ENCODE data around the gene DUSP3. TPM values are rescaled to one million over a fixed set of nuclear protein-coding genes. Genes with fewer than 3 reads are reported as not detected.

Gene DUSP3
- polyA plus RNA-seq, 1 donor from 2014 or later = 10.5 TPM

DNA sequence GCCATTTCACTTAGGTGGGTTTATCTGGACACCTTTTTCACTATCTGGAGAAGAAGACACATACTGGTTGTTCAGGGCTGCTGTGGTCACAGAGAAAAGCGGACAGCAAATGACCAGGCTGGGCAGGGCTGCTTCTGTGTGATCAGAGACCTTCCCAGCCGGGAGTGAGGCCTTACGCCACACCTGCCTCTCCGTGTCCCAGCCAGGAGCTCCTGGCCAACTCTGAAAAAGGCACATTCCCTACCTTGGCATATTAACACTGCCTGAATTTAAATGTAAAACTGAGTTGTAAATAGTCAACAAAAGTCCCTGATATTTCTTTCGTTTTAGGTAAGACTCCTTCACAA is 11.1 kb downstream of the DUSP3 start:
- Mint-ChIP-seq H3K27ac (no peak overlapping the region), H3K36me3 (peaks cover 5% of the 10 kb centered on the region), H3K4me1 (peaks cover 6 to 15% (median 7%) of the 10 kb centered on the region in 3 donors), H3K4me3 (no peak overlapping the region), H3K9me3 (no peaks in the 10 kb centered on the region), H3K27me3 (peaks cover 4% of the 10 kb centered on the region)

GRCh38 chr17:43767053-43767712 is 11.6 kb downstream of the DUSP3 start:
- no peak overlapping the region for H3K4me3 Mint-ChIP-seq
- H3K27ac Mint-ChIP-seq = no peak overlapping the region
- no peaks in the 10 kb centered on the region for H3K9me3 Mint-ChIP-seq
- H3K36me3 Mint-ChIP-seq = peaks cover 5% of the 10 kb centered on the region
- H3K4me1 Mint-ChIP-seq = peaks cover 5 to 12% (median 6%) of the 10 kb centered on the region in 3 donors
- H3K27me3 Mint-ChIP-seq = peaks cover 4% of the 10 kb centered on the region

DNA sequence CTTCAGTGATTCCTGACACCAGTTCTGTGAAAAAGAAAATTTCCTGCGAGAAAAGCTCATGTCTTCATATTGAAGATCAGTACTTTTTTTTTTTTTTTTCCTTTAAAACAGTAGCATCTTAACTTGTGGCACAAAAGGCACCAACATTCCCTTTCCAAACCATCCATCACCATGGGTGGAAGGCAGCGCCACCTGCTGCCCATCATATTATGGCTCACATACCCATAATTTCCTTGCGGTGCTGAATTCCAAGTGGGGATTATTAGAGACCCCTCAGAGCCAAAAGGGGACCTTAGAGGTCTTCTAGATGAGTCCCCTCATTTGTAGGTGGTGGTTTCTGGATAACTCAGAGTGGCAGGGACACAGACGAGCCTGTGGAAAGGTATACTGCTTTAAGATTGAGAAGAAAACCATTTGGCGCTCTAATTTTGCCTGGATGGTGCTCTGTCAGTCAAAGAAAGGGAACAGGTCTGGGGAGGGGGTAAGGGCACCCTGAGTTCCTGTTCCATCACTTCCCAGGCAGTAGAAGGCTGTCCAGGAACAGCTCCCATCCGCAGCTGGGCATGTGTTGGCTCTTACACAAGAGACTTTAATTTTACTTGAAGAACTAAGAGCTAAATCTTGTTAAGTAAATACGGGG is 12.2 kb downstream of the DUSP3 start:
- Mint-ChIP-seq H3K36me3 (peaks cover 2% of the 10 kb centered on the region), H3K27ac (no peak overlapping the region), H3K4me1 (peaks cover 5 to 12% (median 6%) of the 10 kb centered on the region in 3 donors), H3K9me3 (no peaks in the 10 kb centered on the region), H3K4me3 (peak overlapping the region in 1 of 4 donors; percentile 47), H3K27me3 (peaks cover 4% of the 10 kb centered on the region)

GRCh38 chr17:43760254-43760852 is 18.4 kb downstream of the DUSP3 start:
- Mint-ChIP-seq H3K36me3 (peaks cover 2% of the 10 kb centered on the region), H3K4me1 (no peaks in the 10 kb centered on the region)

GRCh38 chr17:43759836-43760235 is 18.9 kb downstream of the DUSP3 start:
- Mint-ChIP-seq H3K4me3 (no peak overlapping the region), H3K27ac (no peak overlapping the region), H3K36me3 (peaks cover 2% of the 10 kb centered on the region), H3K4me1 (no peaks in the 10 kb centered on the region), H3K9me3 (no peaks in the 10 kb centered on the region), H3K27me3 (peaks cover 31% of the 10 kb centered on the region)

More at GRCh38 chr17:43760254-43760852, 18.4 kb downstream of the DUSP3 start:
- Mint-ChIP-seq H3K27ac (no peak overlapping the region), H3K9me3 (no peaks in the 10 kb centered on the region), H3K27me3 (peaks cover 30% of the 10 kb centered on the region), H3K4me3 (no peak overlapping the region)

- no peak within 1 kb of the TSS for H3K4me3 Mint-ChIP-seq
- no peaks in the 10 kb centered on the region for H3K4me1 Mint-ChIP-seq
- peaks cover 33% of the 10 kb centered on the region for H3K27me3 Mint-ChIP-seq
- no peak within 1 kb of the TSS for H3K27ac Mint-ChIP-seq
- no peaks in the 10 kb centered on the region for H3K9me3 Mint-ChIP-seq
- no peaks in the 10 kb centered on the region for H3K36me3 Mint-ChIP-seq
Observed at GRCh38 chr17:43758497-43759174, 20.1 kb downstream of the DUSP3 start, which contains the start of gene SOST. TSS of gene SOST (minus strand) at chr17:43758791. CDS start at chr17:43758741, 50 bp downstream.

DNA sequence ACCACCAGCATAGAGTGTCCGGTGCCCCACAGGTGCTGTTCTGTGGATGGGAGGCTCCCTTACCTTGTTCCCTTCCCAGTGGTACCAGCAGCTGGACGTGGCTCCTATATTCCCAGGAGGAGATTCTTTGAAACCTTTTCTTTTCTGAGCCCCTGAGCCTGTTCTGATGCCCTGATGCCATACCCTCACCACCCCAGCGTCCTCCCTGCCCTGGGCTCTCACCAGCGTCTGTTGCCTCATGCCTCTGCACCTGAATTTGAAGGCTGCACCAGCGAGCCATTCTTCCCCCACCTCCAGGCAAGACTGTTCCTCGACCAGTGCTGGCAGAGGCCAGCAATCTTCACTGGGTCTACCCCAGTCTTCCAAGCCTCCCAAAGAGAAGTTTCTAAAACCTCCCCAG is 20.7 kb downstream of the DUSP3 start:
- no peaks in the 10 kb centered on the region for H3K4me1 Mint-ChIP-seq
- H3K4me3 Mint-ChIP-seq = no peak overlapping the region
- H3K27me3 Mint-ChIP-seq = peaks cover 34% of the 10 kb centered on the region

GRCh38 chr17:43757171-43757660 is 21.6 kb downstream of the DUSP3 start:
- no peak overlapping the region for H3K27ac Mint-ChIP-seq
- H3K4me3 Mint-ChIP-seq = no peak overlapping the region
- H3K36me3 Mint-ChIP-seq = no peaks in the 10 kb centered on the region
- peaks cover 36% of the 10 kb centered on the region for H3K27me3 Mint-ChIP-seq
- H3K9me3 Mint-ChIP-seq = no peaks in the 10 kb centered on the region
- H3K4me1 Mint-ChIP-seq = no peaks in the 10 kb centered on the region

More for the DNA sequence above, 20.7 kb downstream of the DUSP3 start:
- Mint-ChIP-seq H3K27ac (no peak overlapping the region), H3K36me3 (no peaks in the 10 kb centered on the region), H3K9me3 (no peaks in the 10 kb centered on the region)

GRCh38 chr17:43756201-43756600 is 22.6 kb downstream of the DUSP3 start:
- Mint-ChIP-seq H3K27me3 (peaks cover 36% of the 10 kb centered on the region), H3K4me1 (no peaks in the 10 kb centered on the region), H3K27ac (no peak overlapping the region), H3K9me3 (no peaks in the 10 kb centered on the region), H3K4me3 (peak overlapping the region in 2 of 4 donors; percentile 2 to 30), H3K36me3 (no peaks in the 10 kb centered on the region)

GRCh38 chr17:43755389-43755875 is 23.3 kb downstream of the DUSP3 start:
- Mint-ChIP-seq H3K27me3 (peaks cover 36% of the 10 kb centered on the region), H3K36me3 (no peaks in the 10 kb centered on the region), H3K9me3 (no peaks in the 10 kb centered on the region), H3K4me3 (no peak overlapping the region), H3K27ac (no peak overlapping the region), H3K4me1 (no peaks in the 10 kb centered on the region)

DNA sequence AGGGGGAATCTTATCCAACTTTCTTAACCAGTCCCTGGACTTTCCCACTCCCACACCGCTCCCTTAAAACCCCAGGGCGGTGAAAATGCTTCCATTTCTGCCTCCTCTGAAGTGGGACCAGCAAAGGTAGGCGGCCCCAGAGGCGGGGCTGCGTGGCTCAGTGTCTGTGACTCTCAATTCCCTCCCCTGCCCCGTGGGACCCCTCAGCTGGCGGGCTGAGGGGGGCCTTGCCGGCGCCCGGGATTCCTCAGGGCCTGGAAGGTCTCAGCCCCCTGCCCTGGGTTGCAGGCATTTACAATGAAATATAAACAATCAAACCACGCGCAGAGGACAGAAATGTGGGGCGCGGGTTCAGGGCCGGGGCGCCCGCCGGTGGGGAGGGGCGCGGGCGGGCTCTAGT is 23.8 kb downstream of the DUSP3 start:
- no peak overlapping the region for H3K27ac Mint-ChIP-seq
- H3K36me3 Mint-ChIP-seq = no peaks in the 10 kb centered on the region
- H3K4me1 Mint-ChIP-seq = no peaks in the 10 kb centered on the region
- no peaks in the 10 kb centered on the region for H3K9me3 Mint-ChIP-seq
- H3K4me3 Mint-ChIP-seq = no peak overlapping the region
- peaks cover 36% of the 10 kb centered on the region for H3K27me3 Mint-ChIP-seq

DNA sequence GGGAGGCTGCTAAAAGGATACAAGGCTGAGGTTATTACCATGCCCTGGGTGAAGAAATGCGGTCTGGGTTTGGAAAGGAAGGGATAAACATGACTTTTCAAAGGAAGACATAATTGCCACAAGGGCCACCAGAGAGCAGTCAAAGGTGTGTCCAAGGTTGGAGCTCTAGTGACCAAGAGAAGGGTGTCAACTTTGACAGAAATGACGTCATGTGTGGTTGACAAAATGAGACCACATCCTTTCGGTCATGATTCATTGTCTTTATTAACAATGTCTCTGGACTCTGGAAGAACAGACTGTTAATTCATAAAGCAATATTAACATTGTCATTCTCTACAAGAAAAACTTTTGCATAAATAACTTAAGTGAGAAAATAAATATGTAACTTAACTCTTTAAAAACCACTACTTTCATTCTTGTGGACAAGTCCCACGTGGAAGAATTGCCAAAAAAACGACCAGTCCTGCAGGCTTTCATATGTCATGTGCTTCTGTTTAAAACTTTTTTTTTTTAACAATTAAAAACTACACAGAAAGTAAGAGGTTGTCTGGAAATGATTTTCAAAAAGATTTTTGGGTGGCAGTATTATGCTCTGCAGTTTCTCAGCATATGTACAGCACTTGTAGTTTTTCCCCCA is 25.2 kb downstream of the DUSP3 start:
- Mint-ChIP-seq H3K27me3 (peaks cover 33% of the 10 kb centered on the region), H3K9me3 (no peaks in the 10 kb centered on the region), H3K36me3 (no peaks in the 10 kb centered on the region), H3K27ac (peak overlapping the region in 1 of 3 donors; percentile 3), H3K4me3 (no peak overlapping the region), H3K4me1 (peaks cover 0 to 2% (median 0%) of the 10 kb centered on the region in 3 donors)

DNA sequence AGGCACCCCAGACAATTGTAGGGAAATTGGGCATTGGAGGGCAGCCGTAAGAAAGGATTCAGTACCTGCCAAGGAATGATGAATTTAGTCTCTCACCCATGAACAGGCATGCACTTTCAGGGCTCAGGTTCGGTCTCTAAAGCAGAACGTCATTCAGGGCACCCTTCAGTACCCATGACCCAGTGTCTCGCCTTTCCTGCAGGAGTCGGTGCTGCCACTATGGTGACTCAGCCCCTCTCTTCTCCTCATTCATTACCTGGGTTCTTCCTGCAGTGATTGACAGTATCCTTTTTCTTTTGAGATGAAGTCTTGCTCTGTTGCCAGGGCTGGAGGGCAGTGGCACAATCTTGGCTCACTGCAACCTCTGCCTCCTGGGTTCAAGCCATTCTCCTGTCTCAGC is 28.6 kb downstream of the DUSP3 start:
- peaks cover 0 to 2% (median 0%) of the 10 kb centered on the region in 3 donors for H3K4me1 Mint-ChIP-seq
- H3K9me3 Mint-ChIP-seq = no peaks in the 10 kb centered on the region
- H3K4me3 Mint-ChIP-seq = no peak overlapping the region
- peaks cover 23% of the 10 kb centered on the region for H3K27me3 Mint-ChIP-seq
- no peaks in the 10 kb centered on the region for H3K36me3 Mint-ChIP-seq
- no peak overlapping the region for H3K27ac Mint-ChIP-seq

- peaks cover 32% of the 10 kb centered on the region for H3K27me3 Mint-ChIP-seq
- peaks cover 0 to 3% (median 0%) of the 10 kb centered on the region in 3 donors for H3K9me3 Mint-ChIP-seq
- peaks cover 3% of the 10 kb centered on the region for H3K36me3 Mint-ChIP-seq
- H3K4me3 Mint-ChIP-seq = no peak overlapping the region
- H3K4me1 Mint-ChIP-seq = peaks cover 0 to 2% (median 0%) of the 10 kb centered on the region in 3 donors
- H3K27ac Mint-ChIP-seq = no peak overlapping the region
Observed at GRCh38 chr17:43745541-43745940, 33.2 kb downstream of the DUSP3 start.

Measured in IgD-negative memory B cell (primary cell).